NOMO-1 treated with dmso at 0.1 percent for 144 hours (cell line): ENCODE data around the gene AP3S2.
"Not testable (repeated sequence)": the region's sequence is repeated elsewhere in the genome, so short reads cannot be mapped to it uniquely, and the experiment has no call there.

Experiments used
- DNase-seq: peaks from one replicate; lab custom pipeline; 2025; ENCODE audit not compliant: unreplicated experiment; lab: John Stamatoyannopoulos, UW

Gene AP3S2

DNA sequence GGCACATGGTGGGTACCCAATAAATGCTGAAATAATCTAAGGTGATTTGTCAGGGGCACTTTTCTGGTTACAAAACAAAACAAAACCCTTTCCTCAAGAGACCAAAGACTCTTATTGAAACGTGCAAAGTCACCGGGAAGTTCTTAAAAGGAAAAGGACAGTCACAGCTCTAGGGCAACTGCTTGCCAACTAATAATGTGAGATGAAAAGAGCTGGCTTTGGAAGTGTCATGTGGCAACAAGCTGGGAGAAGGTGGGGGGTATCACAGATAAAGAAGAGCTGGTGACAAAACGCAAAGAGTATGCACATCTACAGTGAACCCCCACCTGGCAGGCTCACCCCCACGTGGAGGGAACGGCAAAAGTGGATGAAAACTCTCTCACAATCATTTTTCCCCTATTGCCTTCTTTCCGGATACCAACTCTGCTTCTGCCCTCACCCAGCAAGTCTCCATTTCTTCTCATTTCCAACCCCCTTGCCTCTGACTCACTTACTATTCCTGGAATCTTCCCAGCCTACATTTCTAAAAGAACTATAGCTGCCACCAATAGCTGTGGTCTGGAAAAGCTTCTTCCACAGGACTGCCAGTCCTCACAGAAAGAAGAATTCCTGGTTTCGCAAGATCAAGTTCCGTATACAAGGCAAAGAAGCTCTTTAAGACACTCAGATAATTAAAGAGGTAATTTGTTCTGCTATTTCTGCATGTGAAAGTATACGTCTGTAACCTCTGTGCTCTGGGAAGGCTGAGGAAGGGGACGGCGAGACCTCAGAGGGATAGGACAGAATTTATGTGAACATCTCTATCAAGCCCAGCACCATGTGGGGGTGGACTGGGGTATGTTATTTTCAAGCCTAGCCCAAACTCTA lies 57.3 kb downstream of the AP3S2 start:
- DNase-seq = no peak

GRCh38 chr15:89835176-89835564 lies 58.6 kb downstream of the AP3S2 start:
- no peak for DNase-seq

GRCh38 chr15:89834465-89835175 lies 59.2 kb downstream of the AP3S2 start:
- DNase-seq = not testable (repeated sequence)

DNA sequence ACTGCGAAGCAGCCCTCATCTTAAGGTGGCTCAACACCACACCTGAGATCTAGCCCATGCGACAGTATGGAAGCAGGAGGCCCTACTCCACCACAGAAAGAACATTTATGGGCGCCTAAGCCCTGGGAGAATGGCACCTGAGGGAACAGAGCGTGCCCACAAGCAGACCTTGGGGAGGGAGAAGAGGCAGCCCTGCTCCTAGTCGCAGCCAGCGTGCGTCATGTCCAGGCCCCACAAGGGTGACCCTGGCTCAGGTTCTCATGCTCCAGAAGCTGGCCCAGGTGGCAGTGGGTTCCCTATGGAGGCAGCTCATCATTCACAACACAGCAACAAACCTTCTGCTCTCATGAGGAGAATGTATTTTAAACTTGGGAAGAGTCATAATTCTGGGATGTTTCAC lies 59.8 kb downstream of the AP3S2 start:
- no peak for DNase-seq

DNA sequence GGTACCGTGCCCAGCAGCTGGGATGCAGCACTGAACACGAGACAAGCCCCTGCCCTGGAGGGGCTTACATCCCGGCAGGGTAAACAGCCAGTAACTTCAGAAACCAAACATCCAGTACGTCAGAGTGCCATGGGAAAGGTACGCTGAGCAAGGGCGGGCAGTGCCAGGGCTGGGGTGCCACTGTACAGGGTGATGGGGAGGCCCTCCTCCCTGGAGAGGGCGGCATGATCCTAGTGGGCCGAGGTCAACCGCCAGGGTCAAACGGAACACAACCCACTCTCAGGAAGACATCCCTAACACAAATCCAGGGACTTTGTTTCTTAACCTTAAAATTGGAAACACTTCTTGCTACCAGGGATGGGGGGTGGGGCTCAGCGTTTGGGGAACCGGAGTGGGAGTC lies 63.2 kb downstream of the AP3S2 start:
- DNase-seq = no peak

DNA sequence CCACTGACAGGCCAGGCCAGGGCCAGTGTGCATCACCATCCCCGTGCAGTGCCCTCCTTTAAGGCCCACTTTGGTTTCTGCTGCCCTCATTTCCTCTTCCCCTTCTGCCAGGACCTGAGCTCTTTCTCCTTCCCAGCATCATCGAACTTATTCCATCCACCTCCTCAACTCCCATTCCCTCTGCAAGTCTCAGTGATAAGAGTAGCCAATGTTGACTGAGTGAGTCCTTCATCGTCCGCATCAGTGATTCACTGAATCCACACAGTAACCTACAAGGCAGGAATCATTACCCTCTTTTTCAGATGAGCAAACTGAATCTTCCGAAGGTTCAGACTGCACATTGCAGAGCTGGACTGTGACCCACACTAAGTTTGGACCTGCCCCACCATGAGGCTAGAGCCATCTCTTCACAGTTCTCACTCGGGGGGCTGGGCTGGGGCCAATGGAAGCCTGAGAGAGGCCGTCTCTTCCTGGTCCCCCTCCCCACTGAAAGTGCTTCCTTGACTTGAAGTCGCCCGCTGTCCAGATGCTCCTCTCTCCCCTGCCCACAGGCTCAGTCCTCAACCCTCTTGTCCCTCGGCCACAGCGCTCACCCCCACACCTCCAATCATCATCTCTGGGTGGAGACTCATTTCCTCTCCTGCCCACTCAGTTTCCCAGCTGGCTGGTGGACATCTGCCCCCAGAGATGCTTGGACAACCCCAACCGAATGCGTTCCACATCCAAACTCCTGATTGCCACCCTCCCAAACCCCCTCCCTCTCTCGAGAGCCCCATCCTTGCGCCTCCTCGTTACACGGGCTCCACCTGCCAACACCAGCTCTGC lies 64.0 kb downstream of the AP3S2 start:
- no peak for DNase-seq

- DNase-seq = no peak
Measured at GRCh38 chr15:89829161-89829560, 64.6 kb downstream of the AP3S2 start.

DNA sequence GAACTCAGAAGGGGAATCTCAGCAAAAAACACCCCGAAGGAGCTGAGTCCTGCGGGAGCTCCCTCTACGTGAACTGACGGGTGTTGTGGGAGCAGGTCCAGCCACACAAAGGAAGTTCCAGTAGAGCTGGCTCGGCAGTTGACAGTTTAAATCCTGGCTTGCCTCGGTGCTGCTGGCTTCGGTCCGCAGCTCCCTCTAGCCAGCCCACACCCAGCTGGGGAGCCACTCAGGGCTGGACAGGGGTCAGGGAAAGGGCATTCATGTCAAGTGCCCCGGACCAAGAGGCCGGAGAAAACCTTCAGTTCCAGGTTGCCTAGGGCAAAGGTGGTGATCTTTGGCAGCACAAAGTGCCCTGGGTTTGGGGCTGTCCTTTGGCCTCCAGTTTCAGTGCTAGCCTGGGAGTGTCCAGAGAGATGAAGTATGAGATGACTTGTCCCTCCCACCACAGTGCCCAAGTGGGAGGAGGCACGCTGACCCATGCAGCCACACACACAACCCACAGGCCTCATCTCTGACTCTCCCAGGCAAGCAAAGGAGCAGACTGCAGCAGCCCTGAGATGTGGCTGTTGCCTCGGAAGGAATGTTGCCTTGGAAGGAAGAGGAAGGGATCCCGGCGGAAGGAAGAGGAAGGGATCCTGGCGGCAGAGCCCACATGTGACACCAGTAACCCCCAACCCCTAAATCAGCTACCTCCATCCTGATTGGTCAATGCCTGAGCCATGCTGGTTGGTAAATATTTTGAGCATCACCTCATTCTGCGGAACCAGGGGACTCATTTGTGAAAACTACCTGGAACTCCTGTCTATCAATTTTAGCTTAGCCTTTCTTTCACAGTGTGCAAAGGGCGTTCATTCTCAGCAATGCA lies 65.3 kb downstream of the AP3S2 start:
- DNase-seq = no peak

DNA sequence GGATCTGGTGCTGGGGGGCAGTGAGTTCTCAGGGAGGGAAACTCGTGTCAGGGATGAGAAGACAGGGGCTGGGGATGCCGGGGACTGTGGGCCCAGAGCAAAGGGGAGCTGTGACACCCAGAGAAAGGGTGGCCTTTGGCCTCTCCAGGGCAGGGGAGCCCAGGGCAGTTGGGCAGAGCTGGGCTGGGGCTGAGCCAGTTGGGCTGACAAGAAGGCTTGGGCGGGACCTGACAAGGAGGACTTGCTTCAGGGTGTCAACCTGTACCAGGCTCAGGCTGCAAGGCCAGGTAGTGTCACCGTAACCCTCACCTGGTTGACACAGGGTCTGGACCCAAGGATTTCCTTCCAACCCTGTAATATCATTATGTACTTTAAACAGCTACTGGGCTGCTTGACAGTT lies 66.0 kb downstream of the AP3S2 start:
- DNase-seq = no peak

- DNase-seq = no peak
Measured at GRCh38 chr15:89826671-89827655, 66.8 kb downstream of the AP3S2 start.

GRCh38 chr15:89825271-89825940 lies 68.4 kb downstream of the AP3S2 start:
- DNase-seq = peak; percentile 74

GRCh38 chr15:89824607-89824867 lies 69.3 kb downstream of the AP3S2 start:
- DNase-seq = no peak

DNA sequence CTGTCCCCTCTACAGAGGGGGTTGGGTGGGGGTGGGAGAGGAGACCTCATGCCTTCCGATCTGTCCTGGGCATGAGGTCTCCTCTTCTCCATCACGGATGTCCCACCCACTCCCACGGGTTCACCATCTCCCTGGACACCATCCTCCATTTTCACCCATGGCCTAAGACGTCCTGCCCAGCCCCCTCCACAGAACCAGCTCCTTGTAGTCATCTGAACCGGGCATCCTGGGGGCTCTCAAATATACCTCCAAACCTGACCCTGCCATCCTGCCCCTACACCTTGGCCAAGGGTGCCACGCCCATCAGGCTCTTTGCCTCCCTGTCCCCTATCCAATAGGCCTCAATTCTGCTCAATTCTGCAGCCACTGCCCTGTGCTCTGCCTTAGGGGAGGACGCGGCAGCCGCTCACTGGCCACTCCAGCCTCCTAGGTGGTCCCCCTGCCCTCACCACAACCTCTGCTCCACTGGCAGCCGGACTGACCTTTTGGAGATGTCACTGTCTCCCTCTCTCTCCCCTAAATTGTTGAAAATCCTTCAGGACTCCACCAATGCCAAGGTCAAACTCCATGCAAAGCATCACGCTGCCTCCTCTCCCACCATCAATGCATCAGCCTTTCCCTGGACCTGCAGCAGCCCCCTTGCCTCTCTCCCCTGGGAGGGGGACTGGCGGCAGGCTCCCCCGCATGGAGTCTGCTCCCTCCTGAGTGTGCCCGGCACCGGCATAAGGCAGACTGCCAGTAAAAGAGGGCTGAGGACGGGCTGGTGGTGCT lies 69.8 kb downstream of the AP3S2 start:
- DNase-seq = no peak

DNA sequence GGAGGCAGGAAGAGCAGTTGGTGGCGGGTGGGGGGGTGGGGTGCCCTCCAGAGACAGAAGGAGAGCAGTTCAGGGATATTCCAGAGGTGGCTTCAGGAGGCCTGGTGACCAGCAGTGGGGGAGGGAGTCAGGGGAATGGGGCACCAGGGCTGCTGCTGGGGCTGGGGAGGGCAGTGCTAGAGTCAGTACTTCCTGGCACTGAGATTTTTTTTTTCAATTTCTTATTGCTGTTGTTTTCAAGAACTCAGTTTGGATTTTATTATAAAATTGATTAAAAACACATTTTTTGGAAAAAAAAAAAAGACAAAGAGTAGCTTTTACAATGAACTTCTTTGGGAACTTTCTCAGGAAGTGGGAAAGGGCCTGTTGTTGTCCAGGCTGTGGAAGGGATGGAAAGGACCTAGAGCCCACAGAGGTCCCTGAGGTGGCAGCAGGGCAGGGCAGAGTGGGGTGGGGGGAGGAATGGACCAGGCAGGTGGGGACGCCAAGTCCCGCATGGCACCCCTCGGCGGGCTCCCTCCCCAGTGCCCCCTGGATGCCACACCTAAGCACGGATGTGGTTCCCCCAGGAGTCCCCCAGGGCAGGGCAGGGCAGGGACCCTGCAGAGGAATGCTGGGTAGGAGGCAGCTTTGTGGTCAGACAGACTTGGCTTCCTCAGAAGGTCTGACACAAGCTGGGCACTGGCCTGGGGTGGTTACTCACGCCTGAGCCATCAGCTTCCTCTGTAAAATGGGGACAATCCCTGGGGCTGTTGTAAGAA lies 70.7 kb downstream of the AP3S2 start:
- DNase-seq = no peak

DNA sequence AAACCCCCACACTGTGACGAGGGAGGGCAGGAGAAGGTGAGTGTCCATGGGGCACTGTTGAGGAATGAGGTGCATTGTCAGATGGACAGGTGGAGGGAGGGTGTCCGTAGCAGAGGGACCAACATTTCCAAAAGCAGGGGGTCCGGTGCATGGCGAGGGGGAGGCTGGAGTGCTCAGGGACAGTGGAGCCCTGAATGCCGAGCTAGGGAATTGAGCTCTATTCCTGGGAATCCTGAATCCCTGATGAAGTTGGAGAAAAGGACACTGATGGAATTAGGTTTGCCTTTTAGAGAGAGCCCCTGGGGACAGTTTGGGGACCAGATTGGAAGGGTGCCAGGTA lies 71.2 kb downstream of the AP3S2 start:
- DNase-seq = no peak

- DNase-seq = no peak
Measured at GRCh38 chr15:89822026-89822425, 71.8 kb downstream of the AP3S2 start.

DNA sequence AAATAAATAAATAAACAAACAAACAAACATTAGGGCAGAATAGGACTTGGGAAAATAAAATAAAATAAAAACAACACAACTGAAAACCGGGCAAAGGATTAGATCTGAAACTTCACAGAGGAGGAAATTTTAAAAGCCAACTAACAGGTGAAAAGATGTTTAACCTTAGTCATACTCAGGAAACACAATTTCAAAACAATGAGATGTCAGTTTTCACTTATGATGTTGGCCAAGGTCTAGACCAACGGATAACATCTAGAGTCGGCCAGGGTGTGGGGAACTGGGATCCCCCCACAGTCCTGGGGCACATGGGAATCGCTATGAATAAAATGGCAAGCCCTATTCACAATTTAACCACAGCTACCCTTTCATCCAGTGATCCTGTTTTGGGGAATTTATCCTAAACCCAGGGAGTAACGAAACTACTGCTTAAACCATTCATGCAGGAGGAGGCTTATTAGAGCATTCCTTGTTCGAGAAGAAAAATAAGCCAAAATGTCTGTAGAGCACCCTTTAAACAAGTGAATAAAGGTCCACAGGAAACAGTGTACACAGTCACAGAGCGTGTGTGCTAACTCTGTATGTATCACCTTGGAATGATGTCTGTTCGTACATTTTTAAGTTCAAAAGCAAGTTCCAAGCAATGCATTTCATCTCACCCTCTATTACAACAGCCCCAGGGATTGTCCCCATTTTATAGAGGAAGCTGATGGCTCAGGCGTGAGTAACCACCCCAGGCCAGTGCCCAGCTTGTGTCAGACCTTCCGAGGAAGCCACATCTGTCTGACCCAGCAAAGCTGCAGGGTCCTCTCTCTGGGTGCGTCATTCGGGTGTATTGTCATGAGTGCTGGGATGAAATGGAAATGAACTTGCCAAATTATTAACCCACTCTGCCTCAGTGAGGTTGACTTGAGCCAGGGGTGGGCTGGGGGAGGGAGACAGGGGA lies 72.9 kb downstream of the AP3S2 start:
- no peak for DNase-seq
